OCI-LY7 (cell line): ENCODE results near the gene FBXO42. TPM values are rescaled to one million over a fixed set of nuclear protein-coding genes. Genes with fewer than 3 reads are reported as not detected.

Source experiments
- BruUV-seq: library from RNA; stranded (reverse); fragments of 400-500 nt; replicated peaks from 2 replicates; lab custom pipeline; 2021; lab: Mats Ljungman, UMichigan
- CTCF ChIA-PET: fragments of 300-600 bp; sonication (Branson Sonifier 250); formaldehyde crosslinking; loops from one replicate; lab custom pipeline; 2022; ENCODE audit warnings: antibody characterized with exemption; ENCODE audit not compliant: unreplicated experiment; lab: Charles Lee
- POLR2A ChIA-PET: fragments of 300-600 bp; sonication (Branson Sonifier 250); formaldehyde crosslinking; loops from one replicate; lab custom pipeline; 2022; ENCODE audit warnings: antibody characterized with exemption; lab: Charles Lee
- DNase-seq: peaks from one replicate; pipeline ENCODE4 v3.0.0-alpha.2; 2015; ENCODE audit warnings: low spot score
- H2AFZ ChIP-seq: fragments of 200-600 bp; sonication (generic), shearing (Covaris generic); 2 replicates; pipeline ENCODE4 v1.6.1; 2014; ENCODE audit warnings: mild to moderate bottlenecking, antibody characterized with exemption, low read length, moderate library complexity
- H3K27ac ChIP-seq: fragments of 200-600 bp; sonication (generic); 2 replicates; pipeline ENCODE4 v1.5.1; 2014; ENCODE audit warnings: mixed run types, low read depth, mild to moderate bottlenecking, moderate library complexity, low read length, inconsistent platforms; ENCODE audit not compliant: poor library complexity, severe bottlenecking
- H3K36me3 ChIP-seq: fragments of 200-600 bp; sonication (generic); 2 replicates; pipeline ENCODE4 v1.6.1; 2014; ENCODE audit warnings: mild to moderate bottlenecking, antibody characterized with exemption, low read length, moderate library complexity, mixed read lengths; ENCODE audit not compliant: insufficient read depth
- H3K4me1 ChIP-seq: fragments of 200-600 bp; sonication (generic); 2 replicates; pipeline ENCODE4 v1.5.1; 2014; ENCODE audit warnings: mild to moderate bottlenecking, low read length; ENCODE audit not compliant: insufficient read depth, poor library complexity, severe bottlenecking
- H3K4me2 ChIP-seq: fragments of 200-600 bp; sonication (generic); 2 replicates; pipeline ENCODE4 v1.6.1; 2014; ENCODE audit warnings: mild to moderate bottlenecking, low read length
- H3K4me3 ChIP-seq: fragments of 200-600 bp; sonication (generic); 2 replicates; pipeline ENCODE4 v1.5.1; 2014; ENCODE audit warnings: mild to moderate bottlenecking, low read depth, low read length; ENCODE audit not compliant: poor library complexity, severe bottlenecking
- H3K79me2 ChIP-seq: fragments of 200-600 bp; sonication (generic); 2 replicates; pipeline ENCODE4 v1.6.1; 2016; ENCODE audit warnings: low read depth, mild to moderate bottlenecking, low read length, moderate library complexity, mixed read lengths; ENCODE audit not compliant: insufficient read depth
- H3K9me2 ChIP-seq: fragments of 200-600 bp; sonication (generic); 2 replicates; pipeline ENCODE4 v1.6.1; 2016; ENCODE audit warnings: mild to moderate bottlenecking, low read length, mixed read lengths; ENCODE audit not compliant: insufficient read depth
- H3K9me3 ChIP-seq: fragments of 200-600 bp; sonication (generic); 2 replicates; pipeline ENCODE4 v1.6.1; 2014; ENCODE audit warnings: mild to moderate bottlenecking, mixed run types, low read length, mixed read lengths
- H4K20me1 ChIP-seq: fragments of 200-600 bp; sonication (generic); 2 replicates; pipeline ENCODE4 v1.6.1; 2014; ENCODE audit warnings: mild to moderate bottlenecking, antibody characterized with exemption, low read length, moderate library complexity, mixed read lengths; ENCODE audit not compliant: insufficient read depth
- CTCF ChIP-seq: fragments of 200-600 bp; sonication (generic); conservative IDR thresholded peaks from 2 replicates; pipeline ENCODE4 v1.5.1; 2014; ENCODE audit warnings: mild to moderate bottlenecking, antibody characterized with exemption, low read length, moderate library complexity, mixed read lengths
- EZH2phosphoT487 ChIP-seq: fragments of 200-600 bp; sonication (generic); IDR thresholded peaks from 2 replicates; pipeline ENCODE4 v1.6.1; 2018; ENCODE audit warnings: low read depth, borderline replicate concordance, mild to moderate bottlenecking, mixed run types, antibody characterized with exemption, low read length, moderate library complexity, mixed read lengths
- intact Hi-C: fragments of 100-400 bp; cut with micrococcal nuclease; formaldehyde crosslinking; loops from one replicate; pipeline ENCODE4 v1.10.0; 2022; ENCODE audit not compliant: unreplicated experiment
- total RNA-seq, 2 experiments: library from RNA; depleted of rRNA in 1 of 2; stranded (reverse); fragments of >200 nt in 1 of 2; shearing (Covaris generic) in 1 of 2; gene quantifications; 2 replicates each; pipeline ENCODE4 v1.2.3, GENCODE V29; 2014 to 2022

FBXO42 gene
- total RNA-seq, 2 experiments from 2014 or later: 20.0 to 22.9 TPM

- no peak overlapping the region for H3K4me3 ChIP-seq
- DNase-seq: no peak
- ChIA-PET CTCF (no interaction called here), POLR2A (interaction anchor here (0.7 kb wide), 1 partner anchor 61 kb away, joined by 3 read pairs; no protein-coding TSS in a partner anchor)
- H3K9me3 ChIP-seq: 0 out of 2 replicates have a peak, but pooled peaks cover 5% of the 10 kb centered on the region
- TF ChIP-seq CTCF (no peak), EZH2phosphoT487 (no peak)
- no peak overlapping the region for H2AFZ ChIP-seq
- no peaks in the 10 kb centered on the region for H3K9me2 ChIP-seq
- no peaks in the 10 kb centered on the region for H3K4me1 ChIP-seq
- H4K20me1 ChIP-seq: no peaks in the 10 kb centered on the region
- H3K36me3 ChIP-seq: peaks cover 46% of the 10 kb centered on the region
- no peak overlapping the region for H3K4me2 ChIP-seq
- no TSS peak for BruUV-seq
- intact Hi-C loops: no loop called here
- H3K79me2 ChIP-seq: no peaks in the 10 kb centered on the region
- H3K27ac ChIP-seq: no peak overlapping the region
Measured at GRCh38 chr1:16294219-16295212, 57.8 kb downstream of the FBXO42 start.

- BruUV-seq: no TSS peak
- CTCF ChIA-PET: no interaction called here
- intact Hi-C loops: no loop called here
Measured at GRCh38 chr1:16293538-16293937, 58.7 kb downstream of the FBXO42 start.

More at GRCh38 chr1:16293538-16293937, 58.7 kb downstream of the FBXO42 start:
- H2AFZ ChIP-seq: no peak overlapping the region
- H3K36me3 ChIP-seq: peaks cover 54% of the 10 kb centered on the region
- 0 out of 2 replicates have a peak, but pooled peaks cover 5% of the 10 kb centered on the region for H3K9me3 ChIP-seq
- no peaks in the 10 kb centered on the region for H3K4me1 ChIP-seq
- H3K27ac ChIP-seq: no peak overlapping the region
- H3K4me3 ChIP-seq: no peak overlapping the region
- POLR2A ChIA-PET: interaction anchor here (1.2 to 1.6 kb wide), 2 partner anchors 8 to 12 kb away, joined by 4 read pairs; no protein-coding TSS in a partner anchor
- no peaks in the 10 kb centered on the region for H3K9me2 ChIP-seq
- no peaks in the 10 kb centered on the region for H3K79me2 ChIP-seq
- DNase-seq: no peak
- no peaks in the 10 kb centered on the region for H4K20me1 ChIP-seq
- TF ChIP-seq CTCF (no peak), EZH2phosphoT487 (no peak)
- H3K4me2 ChIP-seq: no peak overlapping the region
